Ecto neural progenitor cell (in vitro differentiated cells): ENCODE measurements around the gene KIAA2012.
A peak's percentile ranks its signal among the peaks of the same experiment; 100 is the strongest.

Experiments
- DNase-seq: peaks from one replicate; pipeline ENCODE4 v3.0.0-alpha.2; 2018; ENCODE audit warnings: low spot score

Gene KIAA2012

DNA sequence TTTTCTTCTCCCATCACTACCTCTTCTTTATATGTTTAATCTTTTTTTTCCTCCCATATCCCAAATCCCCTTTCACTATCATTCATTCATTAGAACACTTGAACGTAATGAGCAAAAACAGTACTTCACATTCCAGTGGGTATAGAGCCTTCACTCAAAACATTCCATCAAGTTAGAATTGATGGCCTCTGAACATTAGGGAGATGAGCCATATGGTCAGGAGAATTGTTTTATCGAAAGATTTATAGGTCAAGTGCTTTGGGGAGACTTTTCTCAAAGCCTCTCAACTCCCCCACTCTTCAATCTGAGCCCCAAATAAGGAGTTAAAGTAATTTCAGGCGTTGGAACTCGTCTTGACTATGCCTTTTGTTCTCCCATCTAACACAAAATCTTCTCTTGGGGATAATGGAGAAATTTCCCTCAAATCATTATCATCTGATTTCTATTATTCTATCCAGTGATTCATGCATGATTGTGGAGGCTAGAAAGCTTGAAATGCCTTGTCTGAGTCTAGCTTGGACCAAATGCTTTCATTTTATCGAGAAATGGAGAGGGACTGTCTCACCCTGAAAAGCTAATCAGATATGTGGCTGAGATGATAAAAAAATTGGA, 79.2 kb downstream of the KIAA2012 start:
- DNase-seq, result no peak

DNA sequence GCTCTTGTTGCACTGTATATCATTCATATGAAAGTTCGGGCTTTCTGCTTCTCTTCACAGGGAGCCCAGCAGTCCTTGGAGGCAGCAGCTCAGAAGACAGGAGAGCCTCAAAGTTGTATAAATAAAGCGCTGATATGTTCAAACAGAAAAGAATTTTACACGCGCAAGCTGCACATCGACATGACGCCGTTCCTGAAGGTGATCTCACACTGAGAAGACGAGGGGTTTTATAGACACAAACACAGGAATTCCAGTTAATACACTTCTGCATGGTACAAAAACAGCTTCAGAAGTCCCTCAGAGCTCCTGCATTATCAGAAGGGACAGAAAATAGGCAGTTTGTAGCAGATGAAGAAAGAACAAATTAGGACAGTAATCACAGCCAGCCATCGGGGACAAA, 81.6 kb downstream of the KIAA2012 start:
- DNase-seq, result no peak

DNA sequence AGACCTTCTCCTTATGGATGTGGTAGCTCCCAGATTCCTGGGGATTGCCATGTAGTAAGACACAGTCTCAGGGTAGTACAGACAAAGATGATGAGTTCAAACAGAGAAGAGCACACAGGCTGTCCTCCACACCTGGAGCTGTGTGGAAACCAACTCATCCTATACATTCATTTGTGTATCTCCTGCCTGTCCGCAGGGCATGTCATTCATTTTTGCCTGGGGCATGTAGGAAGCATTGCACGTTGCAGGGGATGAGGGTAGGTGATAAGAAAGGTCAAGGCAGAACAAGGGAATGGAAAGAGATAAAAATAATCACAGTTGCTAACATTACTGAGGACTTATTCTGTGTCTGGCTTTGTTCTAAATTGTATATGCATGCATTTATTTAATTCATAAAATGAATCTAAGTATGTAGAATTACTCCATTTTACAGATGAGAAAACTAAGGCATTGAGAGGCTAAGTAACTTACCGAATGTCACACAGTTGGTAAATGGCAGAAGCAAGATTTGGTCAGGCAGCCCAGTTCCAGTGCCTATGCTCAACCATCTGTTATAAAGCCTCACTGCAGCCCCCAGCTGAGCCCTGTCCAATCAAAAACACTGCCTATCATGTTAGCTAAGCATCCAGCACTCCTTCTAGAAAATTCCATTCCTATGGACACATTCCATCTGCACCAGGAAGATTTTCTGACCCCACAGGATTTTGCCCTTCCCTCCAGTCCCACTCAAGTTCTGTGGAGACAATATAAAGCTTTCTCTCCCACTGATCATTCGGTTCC, 84.3 kb downstream of the KIAA2012 start:
- DNase-seq, result no peak

DNA sequence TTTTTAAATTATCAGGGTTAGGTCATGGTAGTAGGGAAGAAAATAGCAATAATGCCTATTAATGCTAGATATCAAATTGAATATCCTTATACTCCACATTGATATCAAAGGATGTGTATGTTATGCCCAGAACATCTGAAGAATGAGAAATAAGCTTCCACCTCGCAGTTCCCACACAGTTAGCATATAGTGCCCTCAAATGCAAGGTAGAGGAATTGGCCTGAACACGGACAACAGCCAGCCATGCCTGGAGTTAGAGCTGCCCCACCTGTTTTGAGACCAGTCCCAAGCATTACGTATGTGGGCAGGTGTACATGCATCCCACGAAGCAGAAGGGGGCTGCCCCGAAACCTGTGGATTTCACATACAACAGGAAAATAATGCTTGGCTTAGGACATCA, 85.7 kb downstream of the KIAA2012 start:
- no peak for DNase-seq

DNA sequence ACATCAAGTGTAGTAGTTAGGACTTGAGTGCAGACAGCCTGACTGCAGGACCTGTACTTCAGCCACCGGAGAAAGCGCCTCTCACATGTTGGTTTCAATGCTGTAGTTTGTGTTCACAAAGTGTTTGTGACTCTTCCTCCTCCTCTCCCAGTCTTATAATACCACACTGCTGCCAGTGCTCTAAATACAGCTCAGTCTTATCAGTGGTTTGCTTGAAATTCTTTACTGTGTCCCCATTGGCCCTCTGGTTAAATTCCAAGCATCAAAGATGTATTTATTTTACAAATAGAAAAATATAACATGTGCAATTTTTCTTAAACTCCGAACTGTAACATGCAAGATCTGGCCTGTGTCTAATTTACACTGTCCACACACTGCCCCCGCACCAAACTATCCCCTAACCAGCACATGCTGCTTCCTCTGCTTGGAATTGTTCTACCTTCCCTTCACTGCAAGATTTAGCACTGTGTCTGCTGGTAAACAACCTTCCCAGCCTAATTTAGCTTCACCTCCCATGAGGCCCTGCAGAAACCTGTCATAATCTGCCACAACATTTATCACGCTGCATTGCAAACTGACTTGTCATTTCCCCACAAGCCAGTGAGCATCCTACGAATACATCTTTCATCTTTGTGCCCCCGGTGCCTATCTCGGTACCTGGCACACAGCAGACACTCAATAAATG, 88.2 kb downstream of the KIAA2012 start:
- no peak for DNase-seq

DNA sequence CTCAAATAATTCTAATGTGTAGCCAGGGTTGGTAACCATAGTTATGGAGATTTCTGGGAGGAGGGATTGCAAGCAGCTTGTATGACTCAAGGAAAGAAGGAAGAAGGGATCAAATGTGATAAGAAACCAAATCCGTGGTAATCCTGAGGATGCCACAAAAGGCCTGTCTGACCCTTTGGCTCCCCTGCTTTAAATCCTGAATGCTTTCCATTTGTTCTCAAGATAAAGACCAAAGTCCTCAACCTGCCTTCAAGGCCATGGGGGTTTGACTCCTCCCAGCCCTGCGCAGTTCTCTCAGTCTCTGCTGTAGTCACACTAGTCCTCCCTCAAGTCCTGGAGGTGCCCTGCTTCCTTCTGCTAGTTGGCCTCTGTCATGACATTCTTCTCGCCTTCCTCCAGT, 91.4 kb downstream of the KIAA2012 start:
- peak; percentile 64 for DNase-seq

GRCh38 chr2:202165208-202165607, 92.2 kb downstream of the KIAA2012 start:
- no peak for DNase-seq

DNA sequence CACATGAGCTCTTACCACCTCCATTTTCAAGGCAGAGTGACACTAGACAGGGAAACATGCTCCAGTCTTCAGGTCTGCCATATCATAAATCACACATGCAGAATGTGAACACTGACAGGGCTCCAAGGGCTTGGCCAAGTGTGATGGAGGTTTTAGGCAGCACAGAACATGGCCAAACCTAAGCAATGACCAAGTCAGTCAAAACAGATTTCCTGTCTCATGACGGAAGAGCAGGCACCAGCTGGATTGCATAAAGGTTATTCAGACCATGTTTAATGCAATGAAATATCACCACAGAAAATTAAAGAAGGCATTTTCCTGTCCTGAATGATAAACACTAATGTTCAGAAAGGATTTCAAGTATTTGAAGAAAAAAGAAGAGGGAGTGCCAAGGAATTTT, 92.9 kb downstream of the KIAA2012 start:
- no peak for DNase-seq

DNA sequence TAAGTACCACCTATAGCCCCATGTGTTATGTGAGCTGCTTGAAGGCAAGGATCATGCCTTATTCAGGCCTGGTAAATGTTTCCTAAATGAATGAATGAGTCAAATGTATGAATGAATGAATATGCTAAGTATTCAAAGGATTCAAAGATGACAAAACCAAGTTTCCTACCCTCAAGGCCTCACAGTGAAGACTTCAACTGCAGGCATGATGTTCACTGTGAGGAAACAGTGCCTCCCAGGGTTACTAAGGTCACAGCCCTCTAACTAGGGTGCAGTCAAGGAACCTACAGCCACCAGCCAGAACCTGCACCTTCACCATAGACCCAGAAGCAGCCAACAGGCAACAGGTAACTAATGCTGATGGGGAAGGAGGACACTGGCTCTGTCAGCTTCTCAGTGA, 96.1 kb downstream of the KIAA2012 start:
- DNase-seq, result no peak

GRCh38 chr2:202169832-202170424, 96.9 kb downstream of the KIAA2012 start:
- no peak for DNase-seq

GRCh38 chr2:202171241-202171825, 98.3 kb downstream of the KIAA2012 start:
- DNase-seq, result peak; percentile 77

- no peak for DNase-seq
Observed at GRCh38 chr2:202172439-202173211, 99.6 kb downstream of the KIAA2012 start.

GRCh38 chr2:202178346-202178958, 105.4 kb downstream of the KIAA2012 start:
- peak; percentile 60 for DNase-seq

DNA sequence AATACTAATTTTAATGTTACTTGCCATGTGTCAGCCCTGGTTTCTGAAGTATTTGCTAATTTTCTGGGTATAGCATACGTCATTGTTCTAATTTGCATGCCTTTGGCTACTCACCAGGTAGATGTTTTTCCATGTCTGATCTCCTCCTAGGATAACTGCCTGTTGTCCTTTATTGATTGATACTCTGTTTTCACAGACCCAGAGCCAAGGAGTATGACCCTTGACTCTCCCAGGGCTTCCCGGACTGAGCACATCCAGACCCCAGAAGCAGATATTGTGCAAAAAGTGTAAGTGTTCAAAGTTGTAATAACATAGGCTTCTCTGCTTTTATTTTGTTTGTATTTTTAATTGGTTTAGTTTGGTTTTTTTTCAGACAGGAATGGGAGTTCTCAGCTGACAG, 111.5 kb downstream of the KIAA2012 start:
- DNase-seq, result no peak

GRCh38 chr2:202185156-202185555, 112.1 kb downstream of the KIAA2012 start:
- DNase-seq, result no peak

- no peak for DNase-seq
Observed at GRCh38 chr2:202186641-202187202, 113.7 kb downstream of the KIAA2012 start.

DNA sequence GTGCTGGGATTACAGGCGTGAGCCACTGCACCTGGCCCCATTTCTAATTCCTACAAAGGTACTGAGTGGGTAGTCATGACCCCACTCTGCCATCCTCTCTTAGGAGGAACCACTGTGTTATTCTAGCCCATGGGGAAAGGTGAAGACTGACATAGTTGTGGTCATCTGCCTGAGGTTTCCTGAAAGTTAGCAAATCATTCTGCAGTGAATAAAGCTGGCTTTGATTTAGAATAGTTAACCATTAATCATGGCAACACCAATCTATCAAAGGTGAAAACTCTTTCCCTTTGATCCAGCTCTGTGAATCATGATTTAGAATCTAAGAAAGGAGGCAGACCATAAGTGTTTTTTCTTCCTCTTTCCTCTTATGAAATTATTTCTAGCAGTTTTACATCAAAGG, 114.5 kb downstream of the KIAA2012 start:
- no peak for DNase-seq

DNA sequence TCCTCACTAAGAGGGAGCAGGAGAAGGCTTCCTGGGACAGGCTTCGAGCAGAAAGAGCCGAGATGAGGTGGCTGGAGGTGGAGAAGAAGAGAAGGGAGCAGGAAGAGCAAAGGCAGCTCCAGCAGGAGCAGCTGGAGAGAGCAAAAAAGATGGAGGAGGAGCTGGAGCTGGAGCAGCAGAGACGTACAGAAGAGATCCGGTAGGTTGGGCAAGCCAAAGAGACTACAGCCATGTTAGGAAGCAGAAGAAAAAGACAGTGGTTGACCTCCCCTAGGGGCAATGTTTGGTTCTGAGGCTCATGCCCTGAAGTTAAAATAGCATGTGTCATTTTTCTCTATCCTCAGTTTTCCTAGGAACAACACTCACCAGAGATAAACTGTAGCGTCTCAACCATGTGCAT, 120.2 kb downstream of the KIAA2012 start:
- DNase-seq, result no peak

DNA sequence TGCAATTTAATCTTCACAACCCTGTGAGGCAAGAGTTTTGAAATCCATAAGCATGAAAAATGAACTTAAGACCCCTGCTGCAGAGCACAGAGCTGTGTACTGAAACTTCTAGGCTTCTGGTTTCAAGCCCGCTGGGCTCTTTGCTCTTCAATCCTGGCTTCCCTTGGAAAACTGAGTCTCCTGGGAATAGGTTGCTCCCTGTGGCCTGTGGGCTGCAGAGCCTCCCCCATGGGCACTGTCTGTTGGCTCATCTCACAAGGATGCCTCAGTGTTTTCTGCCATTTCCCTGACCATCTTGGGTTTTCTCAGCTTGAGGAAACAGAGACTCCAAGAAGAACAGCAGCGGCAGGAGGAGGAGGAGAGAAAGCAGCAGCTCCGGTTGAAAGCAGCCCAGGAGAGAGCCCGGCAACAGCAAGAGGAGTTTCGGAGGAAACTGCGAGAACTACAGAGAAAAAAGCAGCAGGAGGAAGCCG, 120.9 kb downstream of the KIAA2012 start:
- DNase-seq, result no peak

DNA sequence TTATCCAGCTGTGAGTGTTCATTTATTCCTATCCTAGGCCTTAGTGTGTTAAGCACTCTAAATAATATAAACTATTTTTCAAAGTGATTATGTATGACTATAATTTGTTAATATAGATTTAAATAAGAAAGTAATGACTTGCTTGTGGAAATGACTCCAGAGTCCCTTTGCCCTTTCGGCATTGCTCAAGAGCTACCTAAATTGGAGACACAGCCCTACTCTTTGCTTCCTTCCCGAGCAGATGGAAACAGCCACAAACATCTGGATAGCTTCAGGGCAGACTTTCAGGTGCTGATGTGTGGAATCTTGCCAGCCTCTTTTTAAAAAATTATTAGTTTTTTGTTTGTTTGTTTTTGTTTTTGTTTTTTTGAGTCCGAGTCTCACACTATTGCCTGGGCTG, 121.4 kb downstream of the KIAA2012 start:
- DNase-seq, result no peak

DNA sequence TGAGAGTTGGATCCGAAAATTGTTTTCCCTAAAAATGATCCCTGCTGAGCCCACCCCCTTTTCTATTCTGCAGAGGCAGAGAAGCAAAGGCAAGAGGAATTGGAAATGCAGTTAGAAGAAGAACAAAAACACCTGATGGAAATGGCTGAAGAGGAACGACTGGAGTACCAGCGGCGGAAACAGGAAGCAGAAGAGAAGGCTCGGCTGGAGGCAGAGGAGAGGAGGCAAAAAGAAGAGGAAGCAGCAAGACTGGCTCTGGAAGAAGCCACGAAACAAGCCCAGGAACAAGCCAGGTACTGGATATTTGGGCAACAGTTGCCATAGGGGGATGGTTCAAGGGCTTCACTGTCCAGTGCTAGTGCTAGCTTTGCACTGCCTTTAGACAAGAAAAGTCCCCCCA, 123.7 kb downstream of the KIAA2012 start:
- no peak for DNase-seq
